Mucosa of stomach (tissue), 1 donor: Measurements from ENCODE around the gene GPRIN2.

Source experiments
- H3K27me3 ChIP-seq: one replicate; pipeline ENCODE4 v1.7.0; 2013; ENCODE audit warnings: mild to moderate bottlenecking, low read length; ENCODE audit not compliant: control insufficient read depth, insufficient read depth
- H3K36me3 ChIP-seq: one replicate; pipeline ENCODE4 v1.7.0; 2013; ENCODE audit warnings: low read length; ENCODE audit not compliant: control insufficient read depth, insufficient read depth
- H3K4me1 ChIP-seq: one replicate; pipeline ENCODE4 v1.7.0; 2013; ENCODE audit warnings: mild to moderate bottlenecking, low read length; ENCODE audit not compliant: control insufficient read depth, insufficient read depth
- H3K4me3 ChIP-seq: one replicate; pipeline ENCODE4 v1.7.0; 2013; ENCODE audit warnings: low read length
- H3K9ac ChIP-seq: one replicate; pipeline ENCODE4 v1.7.0; 2013; ENCODE audit warnings: mild to moderate bottlenecking, low read length, moderate library complexity
- H3K9me3 ChIP-seq: one replicate; pipeline ENCODE4 v1.7.0; 2013; ENCODE audit warnings: mild to moderate bottlenecking, low read length, moderate library complexity; ENCODE audit not compliant: control insufficient read depth
- donor health status: Pancreatic carcinoma.

The GPRIN2 gene

DNA sequence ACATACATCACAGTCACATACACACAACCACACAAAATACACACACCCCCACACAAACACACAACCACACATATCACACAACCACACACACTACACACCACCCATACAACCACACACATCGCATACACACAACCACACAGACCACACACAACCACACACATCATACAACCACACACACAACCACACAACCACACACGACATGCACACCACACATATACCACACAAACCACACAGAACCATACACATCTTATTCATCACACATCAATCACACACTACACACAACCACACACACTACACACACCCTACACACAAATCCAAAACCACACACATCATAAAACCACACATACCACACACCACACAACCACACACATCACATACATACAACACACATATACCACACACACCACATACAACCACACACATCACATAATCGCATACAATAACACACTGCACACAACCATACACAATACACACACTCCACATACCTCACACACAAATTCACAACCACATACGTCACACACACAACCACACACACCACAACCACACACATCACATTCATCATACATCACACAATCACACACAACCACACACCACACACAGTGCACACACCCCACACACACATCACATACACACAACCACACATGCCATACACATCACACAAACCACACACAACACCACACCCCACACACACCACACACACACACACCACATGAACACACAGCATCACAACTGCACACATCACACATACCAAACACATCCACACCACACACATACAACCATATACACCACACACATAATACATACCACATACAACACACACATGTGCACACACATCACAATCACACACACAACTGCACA is 30.4 kb downstream of the GPRIN2 start:
- Histone ChIP-seq H3K36me3 (no peaks in the 10 kb centered on the region), H3K9me3 (no peaks in the 10 kb centered on the region), H3K9ac (no peak overlapping the region), H3K4me3 (no peak overlapping the region), H3K27me3 (no peaks in the 10 kb centered on the region), H3K4me1 (peaks cover 20% of the 10 kb centered on the region)

GRCh38 chr10:46525177-46525823 is 31.2 kb downstream of the GPRIN2 start:
- no peaks in the 10 kb centered on the region for H3K9me3 ChIP-seq
- peaks cover 20% of the 10 kb centered on the region for H3K4me1 ChIP-seq
- no peaks in the 10 kb centered on the region for H3K36me3 ChIP-seq
- no peak overlapping the region for H3K4me3 ChIP-seq
- H3K27me3 ChIP-seq, result no peaks in the 10 kb centered on the region
- no peak overlapping the region for H3K9ac ChIP-seq

GRCh38 chr10:46524472-46525176 is 31.8 kb downstream of the GPRIN2 start:
- Histone ChIP-seq H3K4me1 (peaks cover 20% of the 10 kb centered on the region), H3K36me3 (no peaks in the 10 kb centered on the region), H3K9ac (no peak overlapping the region), H3K27me3 (no peaks in the 10 kb centered on the region), H3K4me3 (no peak overlapping the region), H3K9me3 (no peaks in the 10 kb centered on the region)

- no peak overlapping the region for H3K4me3 ChIP-seq
Measured at GRCh38 chr10:46523962-46524471, 32.4 kb downstream of the GPRIN2 start.

DNA sequence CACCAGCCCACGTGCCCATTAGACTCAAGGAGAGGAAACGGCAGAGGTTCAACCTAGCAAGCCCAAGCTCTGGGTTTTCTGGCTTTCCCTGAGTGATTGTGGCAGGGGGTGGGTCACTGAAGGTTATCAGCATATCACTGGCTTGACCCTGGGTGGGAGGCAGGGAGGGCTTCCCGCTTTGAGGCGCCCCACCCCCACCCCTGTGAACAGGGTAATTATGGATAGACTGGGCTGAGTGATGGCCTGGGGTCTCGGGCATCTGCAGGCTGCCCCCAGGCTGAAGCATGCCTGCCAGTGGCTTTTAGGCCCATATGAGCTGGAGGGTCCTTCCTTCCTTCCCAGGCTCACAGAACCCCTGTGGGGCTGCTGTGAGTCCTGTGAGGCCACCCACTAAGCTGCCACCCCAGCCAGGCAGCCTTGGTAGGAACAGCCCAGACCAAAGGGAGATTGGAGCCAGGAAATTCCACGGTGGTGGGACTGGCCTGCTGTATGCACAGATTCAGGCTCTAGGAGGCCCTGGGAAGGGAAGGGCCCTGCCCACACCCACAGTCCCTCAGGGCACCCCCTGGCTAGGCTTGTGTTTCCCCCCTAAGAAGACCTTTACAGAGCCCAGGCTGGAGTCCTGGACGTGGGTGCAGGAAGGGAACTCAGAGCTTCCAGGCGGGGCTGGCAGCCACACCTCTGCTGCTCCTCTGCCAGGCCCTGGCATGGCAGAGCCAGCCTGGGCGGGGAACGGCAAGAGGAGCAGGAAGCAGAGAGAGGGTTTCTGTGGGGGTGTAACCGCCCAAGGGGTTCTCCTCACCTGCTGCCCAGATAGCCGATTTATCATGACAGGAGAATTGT is 33.1 kb downstream of the GPRIN2 start:
- no peaks in the 10 kb centered on the region for H3K9me3 ChIP-seq
- H3K4me1 ChIP-seq, result peaks cover 20% of the 10 kb centered on the region
- H3K36me3 ChIP-seq, result no peaks in the 10 kb centered on the region
- H3K27me3 ChIP-seq, result no peaks in the 10 kb centered on the region
- peak overlapping the region; percentile 36 for H3K9ac ChIP-seq
- H3K4me3 ChIP-seq, result no peak overlapping the region

More at GRCh38 chr10:46523962-46524471, 32.4 kb downstream of the GPRIN2 start:
- H3K9me3 ChIP-seq, result no peaks in the 10 kb centered on the region
- H3K4me1 ChIP-seq, result peaks cover 20% of the 10 kb centered on the region
- no peak overlapping the region for H3K9ac ChIP-seq
- H3K36me3 ChIP-seq, result no peaks in the 10 kb centered on the region
- no peaks in the 10 kb centered on the region for H3K27me3 ChIP-seq

DNA sequence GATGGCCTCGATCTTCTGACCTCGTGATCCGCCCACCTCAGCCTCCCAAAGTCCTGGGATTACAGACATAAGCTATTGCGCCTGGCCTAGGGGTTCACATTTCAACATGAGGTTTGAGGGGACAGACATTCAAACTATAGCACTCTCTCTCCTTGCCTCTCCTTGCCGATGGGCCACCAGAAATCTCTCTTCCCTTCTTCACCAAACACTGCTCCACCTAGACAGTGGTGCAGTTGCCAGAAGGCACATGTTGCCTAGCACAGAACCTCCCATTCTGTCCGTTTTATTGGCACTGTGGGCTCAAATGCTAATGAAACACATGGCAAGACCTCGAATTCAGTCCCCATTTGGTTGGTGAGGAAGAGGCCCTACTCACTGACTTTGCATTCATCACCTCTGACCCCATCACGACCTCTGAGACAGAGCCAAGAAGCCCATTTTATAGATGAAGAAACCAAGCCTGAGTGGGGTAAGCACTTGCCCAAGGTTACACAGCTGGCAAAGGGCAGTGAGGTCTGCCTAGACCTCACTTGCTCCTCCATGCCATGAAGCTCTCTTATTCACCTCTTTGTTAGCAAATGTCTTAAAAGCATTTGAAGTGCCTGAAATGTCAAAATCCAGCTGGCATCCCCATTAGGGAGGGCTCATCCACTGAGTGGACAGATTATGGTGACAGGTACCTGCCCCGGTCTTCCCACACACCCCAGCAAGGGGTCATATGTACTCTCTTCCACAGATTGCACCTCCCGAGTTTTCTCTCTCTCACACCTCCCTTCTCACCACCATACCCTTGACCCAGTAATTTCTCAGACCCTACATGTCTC is 34.0 kb downstream of the GPRIN2 start:
- Histone ChIP-seq H3K36me3 (no peaks in the 10 kb centered on the region), H3K4me3 (no peak overlapping the region), H3K9ac (no peak overlapping the region), H3K27me3 (no peaks in the 10 kb centered on the region), H3K9me3 (no peaks in the 10 kb centered on the region), H3K4me1 (peaks cover 20% of the 10 kb centered on the region)

GRCh38 chr10:46520941-46521340 is 35.5 kb downstream of the GPRIN2 start:
- peaks cover 20% of the 10 kb centered on the region for H3K4me1 ChIP-seq
- no peak overlapping the region for H3K9ac ChIP-seq
- H3K4me3 ChIP-seq, result no peak overlapping the region
- H3K9me3 ChIP-seq, result no peaks in the 10 kb centered on the region
- no peaks in the 10 kb centered on the region for H3K36me3 ChIP-seq
- H3K27me3 ChIP-seq, result no peaks in the 10 kb centered on the region

- H3K9ac ChIP-seq, result no peak overlapping the region
- no peaks in the 10 kb centered on the region for H3K9me3 ChIP-seq
- H3K27me3 ChIP-seq, result no peaks in the 10 kb centered on the region
- no peaks in the 10 kb centered on the region for H3K36me3 ChIP-seq
- H3K4me1 ChIP-seq, result peaks cover 20% of the 10 kb centered on the region
- H3K4me3 ChIP-seq, result no peak overlapping the region
Measured at GRCh38 chr10:46520381-46520780, 36.1 kb downstream of the GPRIN2 start.

- Histone ChIP-seq H3K27me3 (no peaks in the 10 kb centered on the region), H3K36me3 (no peaks in the 10 kb centered on the region), H3K4me3 (no peak overlapping the region)
Measured at GRCh38 chr10:46518028-46518725, 38.3 kb downstream of the GPRIN2 start.

DNA sequence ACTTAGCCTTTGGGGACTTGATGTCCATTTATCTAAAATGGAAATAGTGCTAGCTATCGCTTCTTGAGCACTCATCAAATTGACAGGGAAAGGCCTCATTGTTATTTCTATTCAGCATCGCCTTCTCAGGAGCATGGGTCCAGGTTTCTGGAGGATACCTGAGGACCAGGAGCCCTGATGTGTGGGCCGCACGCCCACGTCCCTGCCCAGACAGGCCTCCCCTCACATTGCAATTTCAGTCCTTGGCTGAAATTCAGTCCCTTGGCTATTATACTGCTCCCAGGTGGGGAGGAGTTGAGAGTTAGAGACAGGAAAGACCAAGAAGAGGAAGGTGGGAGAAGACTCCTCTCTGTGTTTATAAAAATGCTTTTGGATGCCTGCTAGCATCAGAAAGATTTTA is 38.9 kb downstream of the GPRIN2 start:
- Histone ChIP-seq H3K27me3 (no peaks in the 10 kb centered on the region), H3K9ac (no peak overlapping the region), H3K36me3 (no peaks in the 10 kb centered on the region)

More at GRCh38 chr10:46518028-46518725, 38.3 kb downstream of the GPRIN2 start:
- Histone ChIP-seq H3K4me1 (peaks cover 4% of the 10 kb centered on the region), H3K9ac (no peak overlapping the region), H3K9me3 (no peaks in the 10 kb centered on the region)

More for the DNA sequence above, 38.9 kb downstream of the GPRIN2 start:
- Histone ChIP-seq H3K4me3 (no peak overlapping the region), H3K4me1 (no peaks in the 10 kb centered on the region), H3K9me3 (no peaks in the 10 kb centered on the region)
